GM21723 (cell line): ENCODE measurements around the gene DPP4.
"Not testable (repeated sequence)": the region's sequence is repeated elsewhere in the genome, so short reads cannot be mapped to it uniquely, and the experiment has no call there.

Experiments
- ATAC-seq: cut with Tn5 transposase; IDR thresholded peaks from one replicate; pipeline ENCODE4 v1.9.1; 2021; ENCODE audit warnings: mild to moderate bottlenecking, moderate library complexity; ENCODE audit not compliant: unreplicated experiment

Gene DPP4

DNA sequence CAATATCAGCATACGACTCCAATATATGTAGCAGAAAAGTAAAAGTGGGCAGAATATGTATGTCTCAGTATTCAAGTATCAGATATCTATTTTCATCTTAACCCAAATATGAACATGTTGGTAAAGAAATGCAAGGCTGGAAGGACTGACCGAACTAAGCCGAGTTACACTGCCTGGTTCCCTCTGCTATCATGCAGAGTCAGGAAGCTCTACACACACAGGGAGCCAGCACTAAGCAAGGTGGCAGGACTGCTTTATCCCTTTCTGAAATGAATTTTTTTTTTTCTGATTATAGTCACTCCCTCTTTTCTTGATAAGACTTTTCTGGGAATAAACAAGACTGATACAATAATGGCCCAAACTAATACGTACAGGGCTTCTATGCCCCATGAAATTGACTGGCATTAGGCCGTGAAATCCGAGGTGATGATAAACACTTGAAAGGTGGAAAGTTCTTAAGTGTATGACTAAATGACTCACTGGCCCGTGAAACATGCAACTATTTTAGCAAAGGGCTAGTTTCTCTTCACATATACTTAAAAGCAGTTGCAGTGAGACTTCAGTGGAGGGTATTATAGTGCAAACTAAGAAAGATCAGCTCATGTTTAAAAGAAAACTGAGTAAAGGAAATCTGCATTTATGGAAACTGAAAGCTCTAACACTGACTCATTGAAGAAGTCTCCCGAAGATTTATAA lies 14.9 kb downstream of the DPP4 start:
- ATAC-seq, result peak; percentile 67

DNA sequence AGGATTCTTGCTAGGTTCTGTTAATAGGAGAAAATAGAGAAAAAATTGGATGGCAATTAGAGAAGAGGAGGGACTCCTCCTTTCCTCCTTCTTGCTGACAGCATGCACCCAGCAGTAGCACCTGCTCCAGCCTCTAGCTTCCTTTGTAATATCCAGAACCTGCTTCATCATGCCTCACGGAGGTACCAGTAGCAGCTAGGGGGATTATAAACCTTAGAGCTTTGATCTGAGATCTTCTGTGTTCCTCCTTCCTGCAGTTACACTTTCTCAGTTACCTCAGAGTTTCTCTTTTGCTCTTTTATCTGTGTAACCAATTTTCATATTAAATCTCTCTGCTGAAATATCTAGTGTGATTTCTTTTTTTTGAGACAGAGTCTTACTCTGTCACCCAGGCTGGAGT lies 16.6 kb downstream of the DPP4 start:
- ATAC-seq, result no peak

DNA sequence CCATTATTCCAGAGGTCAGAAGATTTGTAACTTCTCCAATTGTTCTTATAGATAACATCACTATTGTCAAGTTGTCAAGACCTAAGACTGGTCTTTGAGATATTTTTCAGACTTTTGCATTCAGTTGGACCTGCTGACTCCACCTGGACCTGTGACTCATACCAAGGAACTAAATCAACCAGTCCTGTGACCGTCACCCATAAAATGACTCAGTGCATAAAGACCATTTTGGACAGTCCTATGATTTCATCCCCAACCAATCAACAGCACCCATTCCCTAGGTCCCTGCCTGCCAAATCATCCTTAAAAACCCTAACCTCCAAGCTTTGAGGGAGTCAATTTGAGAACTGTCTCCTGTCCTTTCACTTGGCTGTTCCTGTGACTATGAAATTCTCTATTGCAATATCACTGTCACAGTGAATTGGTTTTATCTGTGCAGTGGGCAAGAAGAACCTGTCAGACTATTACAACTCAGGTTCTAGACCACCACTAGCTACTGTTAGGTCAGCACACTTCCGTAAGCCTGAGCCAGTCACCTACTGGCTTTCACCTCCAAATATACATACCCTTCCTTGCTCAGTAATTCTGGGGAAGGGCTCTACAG lies 17.1 kb downstream of the DPP4 start:
- no peak for ATAC-seq

DNA sequence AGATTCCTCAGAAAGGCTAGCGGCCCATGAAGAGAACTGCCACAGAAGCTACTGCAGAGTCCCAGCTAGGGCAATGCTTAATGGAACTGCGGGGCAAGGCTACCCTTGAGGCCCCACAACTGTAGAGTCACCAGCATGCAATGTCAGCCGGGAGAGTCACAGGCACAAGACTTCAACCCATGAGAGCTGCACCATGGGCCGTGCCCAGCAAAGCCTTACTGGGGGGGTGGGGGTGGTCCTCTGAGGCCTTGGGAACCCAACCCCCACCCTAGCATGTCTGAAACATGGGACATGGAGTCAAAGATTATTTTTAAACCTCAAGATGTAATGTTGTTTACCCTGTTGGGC lies 20.2 kb downstream of the DPP4 start:
- no peak for ATAC-seq

DNA sequence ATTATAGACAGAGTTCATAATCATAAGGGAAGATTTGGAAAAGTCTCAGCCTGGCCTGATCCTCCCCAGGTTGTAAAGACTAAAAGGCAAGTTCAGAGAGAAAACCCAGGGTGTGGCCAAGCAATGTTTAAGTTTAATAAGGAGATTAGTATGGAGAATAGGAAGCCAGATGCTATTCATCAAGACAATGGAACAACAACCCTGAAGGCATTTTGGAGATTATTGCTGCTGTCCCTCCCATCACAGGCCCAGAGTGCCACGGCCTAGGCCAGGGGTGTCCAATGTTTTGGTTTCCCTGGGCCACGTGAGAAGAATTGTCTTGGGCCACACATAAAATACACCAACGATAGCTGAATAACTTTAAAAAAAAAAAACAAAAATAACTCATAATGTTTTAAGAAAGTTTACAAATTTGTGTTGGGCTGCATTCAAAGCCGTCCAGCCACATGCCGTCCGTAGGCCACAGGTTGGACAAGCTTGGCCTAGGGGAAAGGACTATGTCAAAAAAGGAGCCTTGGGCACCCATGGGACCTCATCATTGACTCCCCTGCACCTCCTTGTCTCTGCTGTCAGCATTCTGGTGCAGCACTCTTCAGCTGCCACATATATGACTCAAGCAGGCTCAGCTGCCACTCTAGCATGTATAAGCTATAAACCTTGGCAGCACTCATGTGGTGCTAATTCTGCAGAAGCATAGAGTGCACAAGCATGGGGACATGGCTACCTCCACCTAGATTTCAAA lies 20.8 kb downstream of the DPP4 start:
- no peak for ATAC-seq

DNA sequence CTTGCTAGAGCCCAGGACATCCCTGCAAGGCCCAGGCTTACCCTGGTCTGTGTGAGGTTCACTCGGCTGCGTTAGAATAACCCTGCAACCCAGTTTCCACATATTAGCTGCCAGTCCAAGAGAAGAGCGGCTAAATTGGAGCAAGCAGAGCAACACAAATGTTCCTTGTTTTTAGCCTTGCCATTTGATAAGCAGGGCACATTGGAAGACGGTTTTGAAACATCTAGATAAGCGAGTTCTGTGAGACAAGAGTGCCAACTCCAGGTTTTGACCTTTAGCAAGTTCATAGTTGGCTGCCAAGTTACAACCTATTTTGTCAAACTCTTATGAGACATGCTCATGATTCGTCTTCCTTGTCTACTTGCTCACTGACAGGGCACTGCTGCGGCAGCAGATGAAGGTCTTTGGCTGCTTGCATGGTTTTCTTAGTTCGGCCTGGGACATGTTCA lies 23.5 kb downstream of the DPP4 start:
- ATAC-seq, result no peak

DNA sequence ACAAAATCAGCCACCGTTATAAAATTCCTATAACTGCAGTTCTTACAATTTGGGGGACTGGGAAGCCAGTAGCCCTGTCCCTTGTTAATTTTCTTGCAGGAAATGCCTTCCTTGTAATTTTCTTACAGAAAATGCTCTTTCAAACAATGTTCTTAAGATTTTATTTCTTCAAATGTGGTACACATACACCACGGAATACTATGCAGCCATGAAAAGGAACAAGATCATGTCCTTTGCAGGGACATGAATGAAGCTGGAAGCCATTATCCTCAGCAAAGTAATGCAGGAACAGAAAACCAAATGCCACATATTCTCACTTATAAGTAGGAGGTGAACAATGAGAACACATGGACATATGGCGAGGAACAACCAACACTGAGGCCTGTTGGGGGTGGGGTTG lies 24.9 kb downstream of the DPP4 start:
- not testable (repeated sequence) for ATAC-seq

DNA sequence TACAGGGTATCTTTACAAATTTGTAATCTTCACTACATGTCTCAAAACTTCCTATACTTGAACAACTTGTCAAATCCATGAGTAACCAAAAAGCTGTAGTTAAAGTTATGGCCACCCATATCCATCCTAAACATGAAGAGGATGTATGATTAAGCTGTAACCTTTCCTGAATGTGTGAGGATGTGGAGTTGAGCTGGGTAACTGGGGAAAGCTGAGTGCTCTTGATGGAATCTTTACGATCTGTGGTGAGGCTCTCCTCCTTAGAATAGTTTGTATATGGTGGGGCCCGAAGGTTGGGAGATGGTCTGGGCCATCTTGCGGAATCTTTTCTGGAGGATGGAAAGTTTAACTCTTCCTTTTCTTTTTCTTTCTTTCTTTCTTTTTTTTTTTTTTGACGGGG lies 29.4 kb downstream of the DPP4 start:
- ATAC-seq, result no peak

DNA sequence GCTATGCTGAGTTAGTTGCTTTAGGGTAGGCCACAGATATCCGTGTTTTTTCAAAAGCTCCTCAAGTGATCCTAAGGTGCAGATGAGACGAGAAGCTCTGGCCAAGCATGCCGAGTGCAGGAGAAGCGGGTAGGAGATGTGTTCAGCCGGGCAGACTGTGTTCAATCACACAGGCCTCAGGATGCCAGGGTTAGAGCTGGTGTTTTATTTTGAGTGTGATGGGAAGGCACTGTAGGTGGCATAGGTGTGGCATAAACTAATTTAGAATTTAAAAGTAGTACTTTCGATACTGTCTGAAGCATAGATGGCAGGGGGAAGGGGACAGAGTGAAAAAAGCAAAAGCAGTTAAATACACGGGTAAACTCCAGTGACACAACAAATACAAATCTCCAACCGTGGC lies 30.9 kb downstream of the DPP4 start:
- no peak for ATAC-seq

DNA sequence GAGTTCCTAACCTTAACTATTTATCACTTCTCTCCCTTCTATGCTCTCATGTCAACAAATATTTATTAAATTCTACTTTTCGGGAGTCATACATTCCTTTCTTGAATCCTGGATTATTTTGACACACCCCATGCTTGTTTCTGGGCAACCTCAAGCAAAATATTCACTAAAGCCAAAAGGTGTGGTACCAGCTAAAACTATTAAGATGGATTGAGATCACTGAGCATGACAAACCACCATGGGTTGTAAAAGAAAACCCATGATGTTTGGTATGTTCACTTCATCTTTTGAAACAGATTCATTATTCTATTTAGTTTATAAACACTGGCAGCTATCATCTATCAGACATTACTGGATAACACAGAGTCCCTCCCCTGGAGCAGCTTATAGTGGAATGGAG lies 32.5 kb downstream of the DPP4 start:
- ATAC-seq, result no peak

DNA sequence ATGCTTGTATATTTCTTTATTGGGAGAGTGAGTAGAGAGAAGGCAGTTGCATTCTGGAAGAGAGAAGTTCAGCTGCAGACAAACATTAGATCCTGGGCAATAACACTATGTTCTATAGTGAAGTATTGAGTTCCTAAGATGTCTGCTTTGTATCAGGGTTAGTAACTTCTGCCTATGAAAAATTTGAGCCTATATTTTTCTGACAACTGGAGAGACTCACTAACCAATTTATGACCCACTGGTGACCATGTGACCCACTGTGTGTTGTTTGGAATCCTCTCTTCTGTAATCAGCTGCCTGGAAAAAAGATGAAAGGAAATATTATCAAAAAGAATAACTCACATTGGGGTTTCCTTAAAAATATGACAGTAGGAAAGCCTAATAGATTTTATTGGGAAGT lies 35.3 kb downstream of the DPP4 start:
- no peak for ATAC-seq

DNA sequence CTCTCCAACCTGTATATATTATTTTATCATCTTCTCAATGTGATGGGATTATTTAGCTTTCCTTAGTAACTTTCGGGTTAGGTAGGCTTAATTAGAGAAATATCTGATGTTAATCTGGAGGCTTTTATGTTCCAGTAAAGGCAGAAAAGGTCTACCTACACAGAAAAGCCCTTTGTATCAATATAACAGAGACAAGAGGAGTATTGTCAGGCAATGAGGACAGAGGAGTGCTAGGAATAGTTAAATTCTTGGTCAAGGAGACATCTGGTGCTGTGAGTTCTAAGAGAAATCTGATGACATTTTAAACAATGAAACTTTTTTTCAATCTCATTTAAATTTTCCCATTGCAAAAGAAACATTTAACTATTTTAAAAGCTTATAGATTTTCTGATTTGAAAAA lies 36.1 kb downstream of the DPP4 start:
- no peak for ATAC-seq

DNA sequence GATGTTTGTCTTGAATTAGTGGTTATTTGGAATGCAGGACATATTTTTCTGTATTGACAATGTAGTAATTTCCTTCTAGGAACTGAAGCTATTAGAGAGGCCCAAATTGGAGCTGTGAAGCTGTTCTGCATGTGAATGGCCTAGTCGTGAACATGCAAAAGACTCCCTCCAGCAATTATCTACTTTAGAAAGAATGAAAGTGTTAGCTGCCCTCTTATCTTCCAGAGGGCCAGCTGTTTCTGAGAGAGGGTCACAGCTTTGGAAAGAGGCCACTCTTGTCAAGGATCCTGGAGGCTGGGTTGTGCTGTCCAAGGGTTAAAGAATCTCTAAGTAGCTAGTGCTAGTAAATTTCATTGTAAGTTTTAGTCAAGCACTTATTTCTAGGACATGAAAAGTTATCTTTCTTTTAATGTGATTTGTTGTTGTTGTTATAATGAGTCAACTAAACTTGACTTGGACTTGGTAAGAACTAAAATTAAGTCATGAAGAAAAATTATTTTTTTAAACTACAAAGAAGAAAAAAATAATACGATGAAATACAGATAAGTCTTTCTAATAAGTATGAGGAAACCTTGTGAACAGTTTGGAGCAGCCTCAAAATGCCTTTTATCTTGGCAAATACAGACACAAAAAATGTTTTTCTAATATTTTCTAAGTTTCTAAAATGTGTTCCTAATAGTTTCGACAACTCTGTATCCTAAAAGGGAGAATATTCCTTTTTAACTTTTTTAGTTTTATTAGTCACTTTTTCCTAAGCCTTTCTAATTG lies 36.8 kb downstream of the DPP4 start:
- no peak for ATAC-seq

DNA sequence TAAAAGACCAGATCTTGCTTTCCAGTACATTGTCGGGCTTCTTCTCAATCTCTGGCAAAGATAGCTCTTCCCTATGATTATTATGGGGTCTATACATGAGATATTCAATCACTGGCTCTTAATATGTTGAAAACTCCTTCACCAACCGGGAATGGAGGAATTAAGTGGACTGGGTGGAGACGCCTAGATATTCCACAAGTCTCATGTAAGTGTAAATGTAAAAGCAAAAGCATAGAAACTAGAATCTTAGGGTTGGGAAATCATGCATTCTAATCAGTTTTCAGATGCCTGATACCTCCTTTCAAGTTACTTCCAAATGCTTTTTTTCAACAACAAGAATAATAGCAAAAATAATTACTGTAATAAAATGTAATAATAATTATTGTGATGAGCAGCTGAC lies 38.0 kb downstream of the DPP4 start:
- ATAC-seq, result no peak

DNA sequence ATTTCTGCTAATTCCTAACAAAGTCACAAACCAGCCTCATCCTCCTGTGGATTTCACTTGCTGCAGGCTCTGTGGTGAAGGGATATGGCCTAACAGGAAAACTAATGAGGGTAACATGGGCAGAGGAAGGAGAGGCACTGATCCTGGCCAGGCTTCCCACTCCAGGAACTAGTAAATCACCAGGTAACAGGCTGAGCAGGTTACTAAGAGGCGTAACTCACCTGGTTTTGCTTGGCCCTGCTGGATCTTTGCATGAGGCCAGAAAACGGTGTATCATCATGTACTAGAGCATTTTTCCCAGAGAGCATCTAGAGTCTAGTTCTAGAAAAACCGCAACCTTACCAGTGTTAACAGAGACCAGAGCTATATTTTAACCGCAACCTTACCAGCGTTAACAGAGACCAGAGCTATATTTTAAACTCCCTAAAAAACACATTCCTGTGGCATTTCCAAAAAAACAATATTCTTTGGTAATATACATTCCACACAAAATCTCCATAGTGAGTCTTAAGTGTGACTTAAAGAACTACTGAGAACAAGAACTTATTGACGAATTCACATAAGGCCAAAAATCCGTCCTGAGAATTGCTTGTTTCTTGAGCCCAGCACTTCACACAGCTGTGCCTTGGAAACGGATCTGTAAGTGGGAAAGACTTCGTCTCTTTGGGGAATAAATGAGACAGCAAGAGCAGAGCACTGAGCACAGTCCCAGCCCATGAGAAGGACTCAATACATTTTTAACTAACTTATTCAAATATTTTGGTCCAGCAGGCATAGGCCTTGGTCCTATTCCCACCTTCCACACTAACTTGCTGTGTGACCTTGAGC lies 43.4 kb downstream of the DPP4 start:
- no peak for ATAC-seq

DNA sequence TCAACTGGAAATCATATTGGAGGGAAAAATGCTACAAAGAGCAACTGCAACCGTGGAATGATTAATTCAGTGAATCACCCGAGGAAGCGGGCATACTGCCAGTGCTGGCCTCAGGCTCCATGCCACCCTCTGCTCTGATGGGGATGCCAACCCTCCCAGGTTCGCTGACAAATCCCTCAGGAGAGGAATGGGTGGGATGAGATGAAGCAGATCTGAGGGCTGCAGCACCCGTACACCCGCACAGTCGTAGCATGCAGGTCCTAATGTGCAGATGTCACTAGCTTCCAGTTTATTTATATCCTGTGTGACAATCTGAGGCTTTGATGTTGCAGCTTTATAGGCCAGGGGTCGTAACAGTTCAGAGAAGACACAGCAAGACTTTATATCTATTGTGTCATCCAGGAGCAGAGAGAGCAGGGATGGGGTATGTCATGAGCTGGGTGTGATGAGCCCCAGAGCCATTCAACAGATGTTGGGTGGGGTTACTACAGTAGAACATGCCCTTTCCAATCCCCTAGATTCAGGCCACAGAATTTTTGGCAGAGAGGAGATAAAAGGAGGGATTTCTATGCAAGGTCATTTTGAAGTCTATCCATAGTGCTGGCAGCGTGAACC lies 44.6 kb downstream of the DPP4 start:
- no peak for ATAC-seq

DNA sequence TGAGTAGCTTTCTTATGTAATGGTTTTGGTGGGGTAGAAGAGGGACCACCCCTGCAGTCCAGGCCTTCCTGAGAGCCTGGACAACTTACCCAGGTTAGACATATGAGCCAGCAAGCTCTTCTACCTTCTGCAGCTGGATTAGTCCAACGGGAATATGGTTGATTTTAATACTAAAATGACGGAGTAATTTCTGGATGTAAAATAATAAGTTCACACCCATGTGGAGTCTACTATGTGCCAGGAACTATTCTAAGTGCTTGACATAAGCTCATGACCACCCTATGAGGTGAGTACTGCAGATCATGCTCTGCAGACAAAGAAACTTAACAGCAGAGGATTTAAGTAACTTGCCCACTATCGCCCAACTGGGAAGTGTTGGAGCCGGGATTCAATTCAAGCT lies 45.5 kb downstream of the DPP4 start:
- no peak for ATAC-seq

DNA sequence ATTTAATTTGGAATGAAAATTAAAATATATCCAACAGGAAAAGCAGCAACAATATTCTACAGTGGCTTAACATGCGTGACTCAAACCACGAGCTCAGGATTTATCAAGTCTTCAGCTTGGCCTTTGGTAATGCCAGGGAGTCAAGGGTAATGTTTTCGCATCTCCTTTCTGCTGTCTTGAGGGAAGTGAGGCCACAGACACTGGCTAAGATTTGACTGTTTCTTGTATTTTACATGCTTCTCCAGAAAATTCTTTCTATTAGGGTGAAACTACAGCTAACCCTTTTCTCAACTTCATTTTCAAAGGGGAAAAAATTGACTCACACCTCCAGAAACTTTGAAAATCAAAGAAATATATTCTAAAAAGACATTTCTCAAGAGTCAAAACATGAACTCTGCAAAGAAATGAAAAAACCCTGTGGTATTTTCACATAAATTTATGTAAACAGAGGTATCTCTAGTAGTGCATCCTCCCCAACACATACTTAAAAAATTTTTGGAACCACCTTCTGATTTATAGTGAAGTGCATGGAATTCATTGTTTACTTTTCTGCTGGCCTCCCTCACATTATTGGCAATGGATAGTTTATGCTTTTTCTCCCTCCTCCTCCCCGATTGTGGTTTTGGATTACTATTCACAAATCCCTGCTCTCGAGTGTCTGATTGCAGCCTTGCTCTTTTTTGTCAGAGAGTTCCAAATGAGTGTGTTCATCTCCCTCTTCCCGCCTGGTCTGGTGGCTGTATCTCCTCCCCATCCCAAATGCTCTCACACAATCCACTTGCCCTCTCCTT lies 48.7 kb downstream of the DPP4 start:
- ATAC-seq, result no peak

DNA sequence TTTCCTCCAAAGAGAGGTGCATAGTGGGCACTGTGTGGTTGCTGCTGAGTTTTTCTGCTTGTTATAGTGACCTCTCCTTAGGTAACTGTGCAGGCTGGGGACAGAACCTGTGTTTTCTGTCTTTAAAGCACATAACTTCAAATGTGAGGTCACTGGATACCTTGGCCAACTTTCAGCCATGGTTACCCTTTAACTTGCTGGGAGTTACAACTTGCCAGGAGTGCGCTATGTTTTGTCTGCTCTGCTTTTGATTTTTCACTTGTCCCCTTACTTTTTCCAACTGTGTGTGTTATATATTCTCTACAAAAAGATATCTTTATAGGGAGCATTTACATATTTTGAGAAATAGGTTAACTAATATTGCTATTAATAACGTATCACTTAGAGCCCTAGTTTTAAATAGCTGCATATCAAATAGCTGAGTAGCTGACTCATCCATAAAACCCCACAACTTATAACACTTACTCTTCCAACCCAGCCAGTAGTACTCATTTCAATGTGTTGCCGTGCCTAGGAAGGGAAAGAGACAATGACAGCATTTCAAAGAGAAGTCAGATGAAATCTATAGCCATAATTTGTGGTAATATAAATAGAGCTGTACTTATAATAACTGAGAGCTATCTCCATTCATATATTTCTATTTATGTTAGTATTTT lies 51.6 kb downstream of the DPP4 start:
- no peak for ATAC-seq
